GM19438 (cell line): ENCODE measurements around the gene FNIP2.
"Not testable (repeated sequence)": the region's sequence is repeated elsewhere in the genome, so short reads cannot be mapped to it uniquely, and the experiment has no call there.

Experiments used
- ATAC-seq: cut with Tn5 transposase; IDR thresholded peaks from one replicate; pipeline ENCODE4 v1.9.1; 2021; ENCODE audit warnings: low read depth; ENCODE audit not compliant: unreplicated experiment

The FNIP2 gene

GRCh38 chr4:158811704-158812103, 42.9 kb downstream of the FNIP2 start:
- ATAC-seq, result peak; percentile 25

- ATAC-seq, result no peak
Observed at GRCh38 chr4:158812133-158812532, 43.3 kb downstream of the FNIP2 start.

GRCh38 chr4:158812543-158812942, 43.7 kb downstream of the FNIP2 start:
- no peak for ATAC-seq

GRCh38 chr4:158813113-158813512, 44.3 kb downstream of the FNIP2 start:
- no peak for ATAC-seq

- ATAC-seq, result no peak
Observed at GRCh38 chr4:158814207-158814606, 45.4 kb downstream of the FNIP2 start.

- ATAC-seq, result no peak
Observed at GRCh38 chr4:158814636-158815330, 46.0 kb downstream of the FNIP2 start.

GRCh38 chr4:158816955-158817354, 48.1 kb downstream of the FNIP2 start:
- no peak for ATAC-seq

GRCh38 chr4:158817562-158818296, 48.9 kb downstream of the FNIP2 start:
- ATAC-seq, result no peak

GRCh38 chr4:158818560-158819140, 49.8 kb downstream of the FNIP2 start:
- no peak for ATAC-seq

- no peak for ATAC-seq
Observed at GRCh38 chr4:158819942-158820786, 51.3 kb downstream of the FNIP2 start.

GRCh38 chr4:158821228-158821971, 52.6 kb downstream of the FNIP2 start:
- no peak for ATAC-seq

- no peak for ATAC-seq
Observed at GRCh38 chr4:158822348-158822747, 53.5 kb downstream of the FNIP2 start.

GRCh38 chr4:158823461-158823873, 54.6 kb downstream of the FNIP2 start:
- no peak for ATAC-seq

GRCh38 chr4:158824425-158825274, 55.8 kb downstream of the FNIP2 start:
- no peak for ATAC-seq

GRCh38 chr4:158825433-158826036, 56.7 kb downstream of the FNIP2 start:
- ATAC-seq, result no peak

GRCh38 chr4:158826057-158826456, 57.2 kb downstream of the FNIP2 start:
- ATAC-seq, result peak; percentile 75

- ATAC-seq, result peak; percentile 36
Observed at GRCh38 chr4:158826882-158827281, 58.1 kb downstream of the FNIP2 start.

- no peak for ATAC-seq
Observed at GRCh38 chr4:158827543-158827981, 58.7 kb downstream of the FNIP2 start.

- not testable (repeated sequence) for ATAC-seq
Observed at GRCh38 chr4:158828151-158828550, 59.3 kb downstream of the FNIP2 start.
